ENCODE data around the gene STX8. TPM values are rescaled to one million over a fixed set of nuclear protein-coding genes. Genes with fewer than 3 reads are reported as not detected.

The STX8 gene
- total RNA-seq, 2 experiments from 2014 or later, result 75.2 to 75.8 TPM

DNA sequence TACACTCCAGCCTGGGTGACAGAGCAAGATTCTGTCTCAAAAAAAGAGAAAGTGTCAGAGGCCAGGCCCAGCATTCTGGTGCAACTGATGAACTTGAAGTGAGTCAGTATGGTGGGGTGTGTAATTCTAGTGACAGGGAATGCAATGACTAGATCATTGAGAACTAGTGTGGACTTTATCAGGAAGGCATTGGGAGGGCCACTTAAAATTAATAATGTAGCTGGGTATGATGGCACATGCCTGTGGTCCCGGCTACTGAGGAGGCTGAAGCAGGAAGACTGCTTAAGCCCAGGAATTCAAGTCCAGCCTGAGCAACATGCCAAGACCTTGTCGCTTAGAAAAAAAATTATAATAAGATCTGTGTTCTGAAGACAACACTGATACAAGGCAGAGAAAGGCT is 90.8 kb downstream of the STX8 start:
- no peak overlapping the region for H3K4me3 Mint-ChIP-seq
- H3K9me3 Mint-ChIP-seq, result no peaks in the 10 kb centered on the region
- H3K27me3 Mint-ChIP-seq, result no peaks in the 10 kb centered on the region
- no peaks in the 10 kb centered on the region for H3K4me1 Mint-ChIP-seq (ENCODE audit: low read depth)
- ChIA-PET CTCF (no interaction called here), POLR2A (no interaction called here)
- H3K27ac Mint-ChIP-seq, result no peak overlapping the region
- DNase-seq, result no peak
- peaks cover 11% of the 10 kb centered on the region for H3K36me3 Mint-ChIP-seq
- intact Hi-C loops (cut with micrococcal nuclease), result no loop called here

- ChIA-PET CTCF (no interaction called here), POLR2A (no interaction called here)
- H3K4me1 Mint-ChIP-seq (ENCODE audit: low read depth), result no peaks in the 10 kb centered on the region
- no peak overlapping the region for H3K27ac Mint-ChIP-seq
- peaks cover under 1% of the 10 kb centered on the region for H3K36me3 Mint-ChIP-seq
- intact Hi-C loops (cut with micrococcal nuclease), result no loop called here
- H3K9me3 Mint-ChIP-seq, result no peaks in the 10 kb centered on the region
- H3K27me3 Mint-ChIP-seq, result no peaks in the 10 kb centered on the region
- no peak overlapping the region for H3K4me3 Mint-ChIP-seq
- DNase-seq, result no peak
Observed at GRCh38 chr17:9479964-9480363, 95.7 kb downstream of the STX8 start.

- intact Hi-C loops (cut with micrococcal nuclease), result no loop called here
- POLR2A ChIA-PET, result no interaction called here
Observed at GRCh38 chr17:9478889-9479288, 96.7 kb downstream of the STX8 start.

GRCh38 chr17:9475101-9475658 is 100.4 kb downstream of the STX8 start:
- intact Hi-C loops (cut with micrococcal nuclease), result no loop called here
- Mint-ChIP-seq H3K36me3 (no peaks in the 10 kb centered on the region), H3K4me3 (no peak overlapping the region), H3K27ac (no peak overlapping the region), H3K27me3 (no peaks in the 10 kb centered on the region), H3K4me1 (ENCODE audit: low read depth) (peaks cover 28% of the 10 kb centered on the region), H3K9me3 (no peaks in the 10 kb centered on the region)
- ChIA-PET CTCF (no interaction called here), POLR2A (no interaction called here)
- DNase-seq, result no peak

More at GRCh38 chr17:9478889-9479288, 96.7 kb downstream of the STX8 start:
- Mint-ChIP-seq H3K27ac (no peak overlapping the region), H3K27me3 (no peaks in the 10 kb centered on the region), H3K4me1 (ENCODE audit: low read depth) (peaks cover 2% of the 10 kb centered on the region), H3K36me3 (no peaks in the 10 kb centered on the region), H3K4me3 (no peak overlapping the region), H3K9me3 (no peaks in the 10 kb centered on the region)
- CTCF ChIA-PET, result no interaction called here
- no peak for DNase-seq

DNA sequence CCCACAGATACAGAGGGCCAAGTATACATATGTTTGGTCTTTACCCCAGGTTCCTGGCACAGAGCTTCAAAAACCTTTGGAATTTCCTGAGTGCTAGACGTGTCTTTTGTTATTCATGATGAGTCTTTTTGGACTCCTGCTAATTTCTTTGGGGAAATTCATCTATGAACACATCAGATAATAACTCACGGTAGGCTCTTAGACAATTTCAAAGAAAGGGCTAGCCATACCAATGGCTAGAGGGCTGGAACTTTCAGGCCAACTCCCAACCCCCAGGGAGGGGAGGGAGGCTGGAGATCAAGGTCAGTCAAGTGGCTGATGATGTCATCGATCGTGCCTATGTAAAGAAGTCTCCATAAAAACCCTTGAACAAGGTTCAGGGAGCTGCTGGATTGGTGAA is 101.9 kb downstream of the STX8 start:
- CTCF ChIA-PET, result no interaction called here

GRCh38 chr17:9472541-9472940 is 103.1 kb downstream of the STX8 start:
- Mint-ChIP-seq H3K4me1 (ENCODE audit: low read depth) (peaks cover 43% of the 10 kb centered on the region), H3K27me3 (no peaks in the 10 kb centered on the region), H3K9me3 (no peaks in the 10 kb centered on the region), H3K27ac (peak overlapping the region; percentile 28), H3K4me3 (no peak overlapping the region), H3K36me3 (no peaks in the 10 kb centered on the region)
- intact Hi-C loops (cut with micrococcal nuclease), result loop anchor here (5.0 kb wide), 2 partner anchors 55 to 180 kb away; no protein-coding TSS in a partner anchor
- POLR2A ChIA-PET, result interaction anchor here (0.6 kb wide), 1 partner anchor 1252 kb away, joined by 4 read pairs; no protein-coding TSS in a partner anchor
- CTCF ChIA-PET, result no interaction called here
- no peak for DNase-seq

More for the DNA sequence above, 101.9 kb downstream of the STX8 start:
- Mint-ChIP-seq H3K36me3 (no peaks in the 10 kb centered on the region), H3K9me3 (no peaks in the 10 kb centered on the region), H3K27me3 (no peaks in the 10 kb centered on the region), H3K4me3 (no peak overlapping the region), H3K4me1 (ENCODE audit: low read depth) (peaks cover 42% of the 10 kb centered on the region), H3K27ac (no peak overlapping the region)
- intact Hi-C loops (cut with micrococcal nuclease), result loop anchor here (5.0 kb wide), 2 partner anchors 54 to 181 kb away; no protein-coding TSS in a partner anchor
- POLR2A ChIA-PET, result no interaction called here
- DNase-seq, result no peak

- H3K27ac Mint-ChIP-seq, result peak overlapping the region; percentile 64
- peaks cover 43% of the 10 kb centered on the region for H3K4me1 Mint-ChIP-seq (ENCODE audit: low read depth)
- no peaks in the 10 kb centered on the region for H3K27me3 Mint-ChIP-seq
- H3K4me3 Mint-ChIP-seq, result no peak overlapping the region
- ChIA-PET POLR2A (interaction anchor here (0.6 kb wide), 1 partner anchor 1251 kb away, joined by 4 read pairs; no protein-coding TSS in a partner anchor), CTCF (no interaction called here)
- H3K9me3 Mint-ChIP-seq, result no peaks in the 10 kb centered on the region
- DNase-seq, result peak; percentile 30
- intact Hi-C loops (cut with micrococcal nuclease), result loop anchor here (5.0 kb wide), 2 partner anchors 55 to 180 kb away; no protein-coding TSS in a partner anchor
- no peaks in the 10 kb centered on the region for H3K36me3 Mint-ChIP-seq
Observed at GRCh38 chr17:9472094-9472493, 103.5 kb downstream of the STX8 start.

- no peaks in the 10 kb centered on the region for H3K27me3 Mint-ChIP-seq
- intact Hi-C loops (cut with micrococcal nuclease), result loop anchor here (1.0 to 5.0 kb wide), 4 partner anchors 37 to 178 kb away; no protein-coding TSS in a partner anchor
- CTCF ChIA-PET, result interaction anchor here (1.0 kb wide), 1 partner anchor 106 kb away, joined by 4 read pairs; the partner anchor contains the start of genes CFAP52 and STX8
- H3K4me1 Mint-ChIP-seq (ENCODE audit: low read depth), result peaks cover 45% of the 10 kb centered on the region
- H3K4me3 Mint-ChIP-seq, result peak overlapping the region; percentile 26
- no peak for DNase-seq
- no peaks in the 10 kb centered on the region for H3K36me3 Mint-ChIP-seq
- peak overlapping the region; percentile 77 for H3K27ac Mint-ChIP-seq
- no peaks in the 10 kb centered on the region for H3K9me3 Mint-ChIP-seq
- POLR2A ChIA-PET, result no interaction called here
Observed at GRCh38 chr17:9470171-9470570, 105.4 kb downstream of the STX8 start.

DNA sequence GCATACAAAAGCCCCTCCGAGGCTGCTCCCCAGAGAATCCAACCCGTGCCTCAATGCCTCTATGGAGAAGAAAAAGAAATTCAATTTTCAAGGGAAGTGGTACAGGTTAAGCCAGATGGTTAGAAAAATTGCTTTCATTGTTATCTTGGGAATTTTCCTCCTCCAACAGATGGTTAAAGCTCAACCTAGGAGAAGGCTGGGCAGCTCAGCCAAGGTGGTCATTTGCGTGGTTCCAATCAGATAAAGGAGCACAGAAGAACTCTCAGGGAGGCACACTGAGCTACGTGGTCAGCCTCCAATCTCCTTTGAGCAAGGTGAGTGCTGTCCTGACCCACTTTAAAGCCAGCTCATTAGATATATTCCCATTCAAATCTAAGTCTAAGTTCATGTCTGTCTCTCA is 106.7 kb downstream of the STX8 start:
- H3K27ac Mint-ChIP-seq, result peak overlapping the region; percentile 77
- intact Hi-C loops (cut with micrococcal nuclease), result no loop called here
- no peak for DNase-seq
- H3K36me3 Mint-ChIP-seq, result no peaks in the 10 kb centered on the region
- no peaks in the 10 kb centered on the region for H3K27me3 Mint-ChIP-seq
- H3K4me3 Mint-ChIP-seq, result no peak overlapping the region
- POLR2A ChIA-PET, result no interaction called here
- H3K4me1 Mint-ChIP-seq (ENCODE audit: low read depth), result peaks cover 51% of the 10 kb centered on the region
- CTCF ChIA-PET, result interaction anchor here (1.0 kb wide), 1 partner anchor 66 kb away, joined by 3 read pairs; no protein-coding TSS in a partner anchor
- H3K9me3 Mint-ChIP-seq, result no peaks in the 10 kb centered on the region

DNA sequence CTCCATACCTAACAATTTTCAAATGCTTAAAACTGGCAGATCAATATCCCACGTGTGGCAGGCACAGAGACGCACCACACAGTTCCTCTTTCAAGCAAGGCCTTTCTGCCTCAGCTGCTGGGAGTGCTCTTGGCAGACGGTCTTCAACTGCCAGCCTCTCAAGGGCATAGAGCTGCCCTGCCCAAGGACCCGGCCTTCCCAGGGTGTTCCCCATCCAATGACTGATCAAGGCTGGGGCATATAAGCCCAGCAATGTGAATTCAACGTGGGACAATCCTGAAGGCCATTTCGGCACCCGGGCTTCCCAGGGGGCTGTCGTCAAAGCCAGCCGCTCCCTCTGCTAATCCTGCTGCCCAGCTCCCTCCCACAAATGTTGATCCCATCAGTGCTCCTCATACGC is 107.1 kb downstream of the STX8 start:
- no peaks in the 10 kb centered on the region for H3K27me3 Mint-ChIP-seq
- POLR2A ChIA-PET, result no interaction called here

DNA sequence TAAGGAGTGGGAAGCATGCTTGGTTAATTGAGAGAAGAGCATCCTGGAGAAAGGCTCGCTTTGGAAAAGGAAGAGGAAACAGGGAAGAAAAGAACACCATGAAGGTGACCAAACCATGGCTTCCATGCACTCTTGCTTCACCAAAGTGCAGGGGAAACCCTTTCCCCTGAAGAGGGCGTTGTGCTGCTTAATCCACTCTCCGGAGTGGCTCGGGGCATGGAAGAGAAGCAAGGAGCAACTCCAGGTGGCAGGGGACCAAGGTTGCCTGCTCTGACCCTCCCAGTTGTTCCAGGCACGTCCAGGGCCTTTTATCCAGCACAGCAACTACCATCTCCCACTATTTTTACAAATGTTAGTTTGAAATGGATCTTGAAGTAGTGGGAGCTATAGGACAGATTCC is 108.1 kb downstream of the STX8 start:
- Mint-ChIP-seq H3K27ac (no peak overlapping the region), H3K4me1 (ENCODE audit: low read depth) (peaks cover 42% of the 10 kb centered on the region), H3K9me3 (no peaks in the 10 kb centered on the region), H3K36me3 (no peaks in the 10 kb centered on the region), H3K27me3 (no peaks in the 10 kb centered on the region), H3K4me3 (no peak overlapping the region)
- intact Hi-C loops (cut with micrococcal nuclease), result no loop called here
- ChIA-PET POLR2A (no interaction called here), CTCF (interaction anchor here (0.7 kb wide), 1 partner anchor 86 kb away, joined by 3 read pairs; no protein-coding TSS in a partner anchor)
- DNase-seq, result no peak

More for the DNA sequence above, 107.1 kb downstream of the STX8 start:
- CTCF ChIA-PET, result interaction anchor here (0.5 to 1.0 kb wide), 2 partner anchors 13 to 66 kb away, joined by 3 read pairs; no protein-coding TSS in a partner anchor
- no peak overlapping the region for H3K27ac Mint-ChIP-seq
- no peaks in the 10 kb centered on the region for H3K9me3 Mint-ChIP-seq
- DNase-seq, result no peak
- H3K4me1 Mint-ChIP-seq (ENCODE audit: low read depth), result peaks cover 47% of the 10 kb centered on the region
- intact Hi-C loops (cut with micrococcal nuclease), result no loop called here
- no peaks in the 10 kb centered on the region for H3K36me3 Mint-ChIP-seq
- no peak overlapping the region for H3K4me3 Mint-ChIP-seq

DNA sequence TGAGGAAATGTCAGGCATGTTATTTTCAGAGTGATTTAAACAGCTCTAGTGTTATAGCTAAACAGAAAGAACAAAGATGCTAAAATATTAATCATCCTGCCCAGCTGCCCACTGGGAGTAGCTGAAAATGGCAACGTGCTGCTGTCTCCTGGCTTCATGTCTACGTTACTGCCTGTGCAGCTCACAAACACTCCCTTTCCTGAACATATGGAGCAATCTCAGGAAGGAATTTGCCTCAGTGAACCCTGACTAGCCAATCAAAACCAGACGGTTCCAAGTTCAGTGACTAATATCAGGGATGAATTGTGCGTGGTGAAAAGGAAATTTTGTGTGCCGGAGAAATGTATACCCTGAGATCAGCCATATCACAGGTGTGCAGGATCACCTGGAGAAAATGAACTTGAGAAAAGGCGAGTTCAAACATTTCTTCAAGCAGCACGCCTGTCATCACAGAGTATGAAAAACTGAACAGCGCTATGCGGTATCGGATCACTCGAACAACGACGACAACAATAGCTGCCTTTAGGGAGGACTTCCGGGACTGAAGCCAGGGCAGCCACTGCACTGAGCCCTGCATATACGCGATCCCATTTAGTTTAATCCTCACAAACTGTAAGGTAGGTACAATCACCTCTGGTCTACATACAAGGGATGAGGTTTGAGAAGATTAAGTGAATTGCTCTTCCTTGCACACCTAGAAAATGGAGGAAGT is 110.3 kb downstream of the STX8 start:
- no peak for DNase-seq
- Mint-ChIP-seq H3K4me1 (ENCODE audit: low read depth) (peaks cover 27% of the 10 kb centered on the region), H3K9me3 (no peaks in the 10 kb centered on the region), H3K36me3 (no peaks in the 10 kb centered on the region), H3K27ac (no peak overlapping the region), H3K4me3 (no peak overlapping the region), H3K27me3 (no peaks in the 10 kb centered on the region)
- intact Hi-C loops (cut with micrococcal nuclease), result no loop called here
- ChIA-PET CTCF (no interaction called here), POLR2A (no interaction called here)

Data from activated CD4-positive, alpha-beta memory T cell treated with anti-CD3 and anti-CD28 coated beads for 36 hours (primary cell).